Astrocyte (in vitro differentiated cells and primary cell): ENCODE data around the gene CYP27B1. TPM values are rescaled to one million over a fixed set of nuclear protein-coding genes. Genes with fewer than 3 reads are reported as not detected.
A peak's percentile ranks its signal among the peaks of the same experiment; 100 is the strongest.

Source experiments
- DNase-seq: peaks from one replicate; pipeline ENCODE4 v3.0.0-alpha.2; 2010; ENCODE audit warnings: low read depth
- FAIRE-seq: peaks from 2 replicates; lab custom pipeline; 2011; peaks lifted over from hg19 to GRCh38; lab: Jason Lieb, UNC
- H2AFZ ChIP-seq: 2 replicates; pipeline ENCODE4 v1.6.0; 2012; ENCODE audit warnings: low read depth, low read length, inconsistent platforms
- H3K27ac ChIP-seq: 2 replicates; pipeline ENCODE4 v1.5.1; 2011; ENCODE audit warnings: low read depth, low read length, inconsistent platforms
- H3K27me3 ChIP-seq: 2 replicates; pipeline ENCODE4 v1.6.0; 2011; ENCODE audit warnings: low read length, inconsistent platforms; ENCODE audit not compliant: insufficient read depth
- H3K36me3 ChIP-seq: 2 replicates; pipeline ENCODE4 v1.5.1; 2011; ENCODE audit warnings: low read length, inconsistent platforms; ENCODE audit not compliant: insufficient read depth
- H3K4me1 ChIP-seq: 2 replicates; pipeline ENCODE4 v1.5.1; 2011; ENCODE audit warnings: low read length, inconsistent platforms; ENCODE audit not compliant: insufficient read depth
- H3K4me2 ChIP-seq: 2 replicates; pipeline ENCODE4 v1.6.0; 2012; ENCODE audit warnings: low read length, inconsistent platforms
- H3K4me3 ChIP-seq: 2 replicates; pipeline ENCODE4 v1.5.1; 2011; ENCODE audit warnings: low read depth, mild to moderate bottlenecking, low read length, inconsistent platforms; ENCODE audit not compliant: insufficient read depth
- H3K79me2 ChIP-seq: 2 replicates; pipeline ENCODE4 v1.6.0; 2012; ENCODE audit warnings: mild to moderate bottlenecking, low read length, inconsistent platforms; ENCODE audit not compliant: insufficient read depth
- H3K9ac ChIP-seq: 2 replicates; pipeline ENCODE4 v1.6.0; 2012; ENCODE audit warnings: mild to moderate bottlenecking, low read length, inconsistent platforms
- H3K9me3 ChIP-seq: 2 replicates; pipeline ENCODE4 v1.5.1; 2012; ENCODE audit warnings: low read depth, mild to moderate bottlenecking, low read length, inconsistent platforms; ENCODE audit not compliant: insufficient read depth
- H4K20me1 ChIP-seq: 2 replicates; pipeline ENCODE4 v1.6.0; 2012; ENCODE audit warnings: low read length, inconsistent platforms; ENCODE audit not compliant: insufficient read depth
- H3K27ac Mint-ChIP-seq: one replicate; pipeline ENCODE4 v1.8.0; 2021; ENCODE audit warnings: mild to moderate bottlenecking, mixed read lengths; ENCODE audit not compliant: unreplicated experiment
- H3K27me3 Mint-ChIP-seq: one replicate; pipeline ENCODE4 v1.8.0; 2021; ENCODE audit warnings: low read depth, mixed read lengths; ENCODE audit not compliant: unreplicated experiment
- H3K36me3 Mint-ChIP-seq: one replicate; pipeline ENCODE4 v1.8.0; 2021; ENCODE audit warnings: low read depth, mixed read lengths; ENCODE audit not compliant: unreplicated experiment
- H3K4me1 Mint-ChIP-seq: one replicate; pipeline ENCODE4 v1.8.0; 2021; ENCODE audit warnings: low read depth, mixed read lengths; ENCODE audit not compliant: unreplicated experiment
- H3K4me3 Mint-ChIP-seq: one replicate; pipeline ENCODE4 v1.8.0; 2021; ENCODE audit warnings: mild to moderate bottlenecking, moderate library complexity, mixed read lengths; ENCODE audit not compliant: unreplicated experiment
- H3K9me3 Mint-ChIP-seq: one replicate; pipeline ENCODE4 v1.8.0; 2021; ENCODE audit warnings: mild to moderate bottlenecking, mixed read lengths; ENCODE audit not compliant: unreplicated experiment
- EZH2 ChIP-seq: IDR thresholded peaks from 2 replicates; pipeline ENCODE4 v1.6.1; 2012; ENCODE audit warnings: mild to moderate bottlenecking, low read length, inconsistent platforms; ENCODE audit not compliant: insufficient read depth
- total RNA-seq: library from RNA; stranded (reverse); gene quantifications from 2 replicates; pipeline ENCODE4 v1.2.1, GENCODE V29; 2021
- TF ChIP-seq, protein P1 (sequence below): IDR thresholded peaks from 2 replicates; pipeline ENCODE4 v1.5.1; 2011; ENCODE audit warnings: low read depth, mild to moderate bottlenecking, inconsistent platforms, low read length, moderate library complexity; ENCODE audit not compliant: insufficient read depth

CYP27B1 gene
- total RNA-seq, 1 donor from 2014 or later: 1.5 TPM

DNA sequence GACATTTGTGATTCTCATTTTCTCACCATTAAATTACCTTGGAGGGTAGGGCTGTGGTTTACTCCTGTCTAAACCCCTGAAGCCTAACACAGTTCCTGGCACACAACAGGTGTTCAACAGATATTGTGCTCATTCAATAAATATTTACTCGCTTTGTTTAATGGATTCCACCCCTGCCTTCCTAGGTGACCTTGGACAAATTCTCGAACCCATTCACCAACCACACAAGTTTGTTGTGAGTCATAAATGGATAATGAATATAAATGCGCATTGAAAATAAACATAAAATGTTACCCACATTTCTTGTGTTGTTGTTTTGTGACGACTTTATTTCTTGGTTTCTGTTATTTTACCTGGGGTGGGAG is 15.3 kb upstream of the CYP27B1 start:
- H3K9ac ChIP-seq: no peak overlapping the region
- peaks cover 5% of the 10 kb centered on the region for H4K20me1 ChIP-seq
- Mint-ChIP-seq H3K27me3 (no peaks in the 10 kb centered on the region), H3K36me3 (peaks cover 8% of the 10 kb centered on the region), H3K4me1 (peaks cover 5% of the 10 kb centered on the region), H3K9me3 (no peaks in the 10 kb centered on the region), H3K27ac (peak overlapping the region; percentile 94), H3K4me3 (peak overlapping the region; percentile 100)
- H3K27ac ChIP-seq: no peak overlapping the region
- no peaks in the 10 kb centered on the region for H3K9me3 ChIP-seq
- DNase-seq (no peak), FAIRE-seq (no peak)
- H2AFZ ChIP-seq: no peak overlapping the region
- H3K27me3 ChIP-seq: no peaks in the 10 kb centered on the region
- peaks cover 18% of the 10 kb centered on the region for H3K79me2 ChIP-seq
- peak overlapping the region; percentile 93 for H3K4me2 ChIP-seq
- H3K36me3 ChIP-seq: peaks cover 23% of the 10 kb centered on the region
- no peak overlapping the region for H3K4me3 ChIP-seq
- TF ChIP-seq EZH2: no peak
- TF ChIP-seq, protein P1, sequence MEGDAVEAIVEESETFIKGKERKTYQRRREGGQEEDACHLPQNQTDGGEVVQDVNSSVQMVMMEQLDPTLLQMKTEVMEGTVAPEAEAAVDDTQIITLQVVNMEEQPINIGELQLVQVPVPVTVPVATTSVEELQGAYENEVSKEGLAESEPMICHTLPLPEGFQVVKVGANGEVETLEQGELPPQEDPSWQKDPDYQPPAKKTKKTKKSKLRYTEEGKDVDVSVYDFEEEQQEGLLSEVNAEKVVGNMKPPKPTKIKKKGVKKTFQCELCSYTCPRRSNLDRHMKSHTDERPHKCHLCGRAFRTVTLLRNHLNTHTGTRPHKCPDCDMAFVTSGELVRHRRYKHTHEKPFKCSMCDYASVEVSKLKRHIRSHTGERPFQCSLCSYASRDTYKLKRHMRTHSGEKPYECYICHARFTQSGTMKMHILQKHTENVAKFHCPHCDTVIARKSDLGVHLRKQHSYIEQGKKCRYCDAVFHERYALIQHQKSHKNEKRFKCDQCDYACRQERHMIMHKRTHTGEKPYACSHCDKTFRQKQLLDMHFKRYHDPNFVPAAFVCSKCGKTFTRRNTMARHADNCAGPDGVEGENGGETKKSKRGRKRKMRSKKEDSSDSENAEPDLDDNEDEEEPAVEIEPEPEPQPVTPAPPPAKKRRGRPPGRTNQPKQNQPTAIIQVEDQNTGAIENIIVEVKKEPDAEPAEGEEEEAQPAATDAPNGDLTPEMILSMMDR: no peak
- H3K4me1 ChIP-seq: peaks cover 4% of the 10 kb centered on the region

DNA sequence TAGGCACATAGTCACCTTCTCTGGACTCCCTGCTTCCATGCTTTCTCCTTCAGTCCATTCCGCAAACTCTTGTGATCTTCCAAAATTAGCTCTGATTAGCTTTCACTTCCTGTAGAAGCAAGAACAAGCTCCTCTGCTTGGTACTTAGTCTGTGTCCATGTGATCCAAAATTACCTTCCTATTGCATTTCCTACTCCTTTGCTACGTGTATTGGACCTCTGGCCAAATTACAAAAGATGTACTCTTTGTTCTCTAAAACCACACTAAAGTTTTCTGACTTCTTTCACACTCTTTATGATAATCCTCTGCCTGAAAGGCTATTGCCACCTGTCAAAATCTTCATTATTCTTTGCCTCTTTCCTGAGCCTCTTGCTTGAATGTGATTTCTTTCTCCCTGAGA is 14.9 kb upstream of the CYP27B1 start:
- Histone ChIP-seq H3K4me3 (no peak overlapping the region), H3K27ac (no peak overlapping the region), H3K36me3 (peaks cover 19% of the 10 kb centered on the region), H3K4me1 (peaks cover 4% of the 10 kb centered on the region), H3K27me3 (no peaks in the 10 kb centered on the region), H3K79me2 (peaks cover 18% of the 10 kb centered on the region), H3K9ac (no peak overlapping the region), H3K4me2 (no peak overlapping the region), H4K20me1 (peaks cover 5% of the 10 kb centered on the region), H3K9me3 (no peaks in the 10 kb centered on the region), H2AFZ (no peak overlapping the region)
- TF ChIP-seq, protein P1: no peak
- TF ChIP-seq EZH2: no peak
- no peak for FAIRE-seq
- Mint-ChIP-seq H3K4me1 (peaks cover 5% of the 10 kb centered on the region), H3K27ac (no peak overlapping the region), H3K9me3 (no peaks in the 10 kb centered on the region), H3K27me3 (no peaks in the 10 kb centered on the region), H3K4me3 (peak overlapping the region; percentile 100), H3K36me3 (peaks cover 8% of the 10 kb centered on the region)
- DNase-seq: no peak

DNA sequence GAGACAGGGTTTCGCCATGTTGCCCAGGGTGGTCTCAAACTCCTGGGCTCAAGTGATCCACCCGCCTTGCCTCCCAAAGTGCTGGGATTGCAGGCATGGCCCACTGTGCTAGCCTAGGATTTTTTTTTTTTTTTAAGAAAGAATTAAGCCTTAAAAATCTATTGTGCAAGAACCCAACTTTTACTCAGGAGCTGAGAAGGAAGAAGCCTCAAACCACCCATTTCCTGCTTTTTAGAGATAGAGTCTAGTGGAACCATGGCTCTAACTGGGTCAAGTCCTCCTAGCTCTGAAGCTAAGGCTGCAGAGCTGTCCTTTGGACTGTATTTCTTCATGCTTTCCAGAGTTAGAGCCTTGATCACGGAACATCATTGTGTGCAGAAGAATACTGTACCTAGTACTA is 14.4 kb upstream of the CYP27B1 start:
- FAIRE-seq (no peak), DNase-seq (no peak)
- H3K27me3 Mint-ChIP-seq: no peaks in the 10 kb centered on the region
- peaks cover 8% of the 10 kb centered on the region for H3K36me3 Mint-ChIP-seq
- no peaks in the 10 kb centered on the region for H3K9me3 ChIP-seq
- H3K4me1 Mint-ChIP-seq: peaks cover 5% of the 10 kb centered on the region
- H3K9me3 Mint-ChIP-seq: no peaks in the 10 kb centered on the region
- no peak overlapping the region for H3K4me2 ChIP-seq
- peaks cover 5% of the 10 kb centered on the region for H4K20me1 ChIP-seq
- peaks cover 13% of the 10 kb centered on the region for H3K36me3 ChIP-seq
- TF ChIP-seq, protein P1: no peak
- TF ChIP-seq EZH2: no peak
- H3K27ac ChIP-seq: no peak overlapping the region
- no peaks in the 10 kb centered on the region for H3K27me3 ChIP-seq
- no peak overlapping the region for H3K27ac Mint-ChIP-seq
- H3K9ac ChIP-seq: no peak overlapping the region
- no peak overlapping the region for H2AFZ ChIP-seq
- H3K4me1 ChIP-seq: peaks cover 4% of the 10 kb centered on the region
- no peak overlapping the region for H3K4me3 Mint-ChIP-seq
- H3K4me3 ChIP-seq: no peak overlapping the region
- H3K79me2 ChIP-seq: peaks cover 18% of the 10 kb centered on the region
